Right lobe of liver (tissue), 6 donors: Measurements from ENCODE around the gene GNPDA1. TPM values are rescaled to one million over a fixed set of nuclear protein-coding genes. Genes with fewer than 3 reads are reported as not detected.
"Not testable (repeated sequence)": the region's sequence is repeated elsewhere in the genome, so short reads cannot be mapped to it uniquely, and the experiment has no call there.

Experiments used
- ATAC-seq, 4 donors: fragments of 200-7000 bp; cut with Tn5 transposase; one replicate each; pipeline ENCODE4 v1.9.1; 2020; ENCODE audit warnings: mild to moderate bottlenecking in 4 of 4, moderate library complexity in 4 of 4
- DNase-seq, 3 donors: peaks; one replicate each; pipeline ENCODE4 v3.0.0-alpha.2; 2020
- H3K27ac ChIP-seq, 3 donors: fragments of 200-600 bp; one replicate each; pipeline ENCODE4 v1.8.0; 2022
- H3K27me3 ChIP-seq, 2 donors: fragments of 200-600 bp; one replicate each; pipeline ENCODE4 v1.8.0; 2022
- H3K36me3 ChIP-seq, 4 donors: fragments of 200-600 bp; sonication (generic) in 1 of 4; one replicate each; pipeline versions ENCODE4 v1.5.1 to v1.8.0; 2017 to 2022; ENCODE audit warnings: control low read depth in 1 of 4
- H3K4me1 ChIP-seq, 4 donors: fragments of 200-600 bp; sonication (generic) in 1 of 4; one replicate each; pipeline versions ENCODE4 v1.5.1 to v1.8.0; 2017 to 2022; ENCODE audit warnings: control low read depth in 1 of 4
- H3K4me3 ChIP-seq, 3 donors: fragments of 200-600 bp; one replicate each; pipeline ENCODE4 v1.8.0; 2022
- H3K9me3 ChIP-seq, 4 donors: fragments of 200-600 bp; sonication (generic) in 1 of 4; one replicate each; pipeline versions ENCODE4 v1.5.1 to v1.8.0; 2017 to 2022; ENCODE audit warnings: control low read depth in 1 of 4
- POLR2A ChIP-seq: fragments of 450-650 bp; IDR thresholded peaks from one replicate; pipeline ENCODE4 v1.6.1; 2017; ENCODE audit warnings: antibody characterized with exemption, mild to moderate bottlenecking
- WGBS: methylation state at CpG from one replicate; pipeline ENCODE4 v1.1.6; 2018; ENCODE audit warnings: low coverage, low lambda C conversion rate; ENCODE audit not compliant: insufficient coverage; ENCODE audit errors: missing lambda C conversion rate; 5-methylcytosine and 5-hydroxymethylcytosine counted together
- intact Hi-C, 2 donors: fragments of 100-400 bp; cut with DNase I; formaldehyde crosslinking; loops; one replicate each; pipeline versions ENCODE4 v1.11.2 to v1.14.1; 2022
- total RNA-seq, 6 experiments: library from RNA; depleted of rRNA in 2 of 6; stranded (reverse); fragments of >200 nt in 2 of 6; fragmentation: NEBNext Ultra II Directional in 3 of 6; extraction: Animal tissue kit (Norgen Biotek cat#: 25700) in 3 of 6; gene quantifications; one replicate each; pipeline versions ENCODE4 v1.1.0 to v1.2.4, GENCODE V29; 2016 to 2023
- TF ChIP-seq, protein P1 (sequence below), 4 donors: fragments of 200-600 bp in 3 of 4; fragments of 450-650 bp in 1 of 4; IDR thresholded peaks; one replicate each; pipeline versions ENCODE4 v1.5.1 to v1.8.0; 2016 to 2022; ENCODE audit warnings: antibody characterized with exemption in 4 of 4, mild to moderate bottlenecking in 2 of 4
- donor health status: DM: no; HTN: yes; CAD: no.
- donor health status: DM: no; HTN: no; CAD: no.
- donor health status: DM: no; HTN: no; CAD: no.
- donor health status: DM: no; HTN: yes; CAD: no.
- donor health status: DM: no; HTN: yes; CAD: no.

The GNPDA1 gene
- total RNA-seq, 6 experiments from 2014 or later = 6.3 to 22.1 (median 14.9) TPM

DNA sequence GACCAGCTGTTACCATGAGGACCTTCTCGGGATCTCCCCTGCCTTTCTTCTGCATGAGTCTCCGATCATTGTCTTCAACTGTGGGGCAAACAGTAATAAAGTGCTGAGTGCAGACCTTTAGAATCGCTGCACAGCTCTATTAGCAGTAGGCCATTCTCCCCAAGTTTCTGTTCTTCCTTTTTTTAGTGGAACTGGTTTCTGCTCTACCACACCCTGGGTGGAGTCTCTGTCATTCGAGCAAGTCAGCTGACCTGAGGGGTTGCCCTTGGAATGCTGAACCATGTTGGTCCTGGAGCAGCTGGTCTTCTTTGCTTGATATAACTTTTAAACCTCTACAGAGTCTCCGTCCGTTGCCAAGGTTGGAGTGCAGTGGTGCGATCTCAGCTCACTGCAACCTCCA, 33.4 kb upstream of the GNPDA1 start:
- no peak for TF ChIP-seq POLR2A
- TF ChIP-seq, protein P1, sequence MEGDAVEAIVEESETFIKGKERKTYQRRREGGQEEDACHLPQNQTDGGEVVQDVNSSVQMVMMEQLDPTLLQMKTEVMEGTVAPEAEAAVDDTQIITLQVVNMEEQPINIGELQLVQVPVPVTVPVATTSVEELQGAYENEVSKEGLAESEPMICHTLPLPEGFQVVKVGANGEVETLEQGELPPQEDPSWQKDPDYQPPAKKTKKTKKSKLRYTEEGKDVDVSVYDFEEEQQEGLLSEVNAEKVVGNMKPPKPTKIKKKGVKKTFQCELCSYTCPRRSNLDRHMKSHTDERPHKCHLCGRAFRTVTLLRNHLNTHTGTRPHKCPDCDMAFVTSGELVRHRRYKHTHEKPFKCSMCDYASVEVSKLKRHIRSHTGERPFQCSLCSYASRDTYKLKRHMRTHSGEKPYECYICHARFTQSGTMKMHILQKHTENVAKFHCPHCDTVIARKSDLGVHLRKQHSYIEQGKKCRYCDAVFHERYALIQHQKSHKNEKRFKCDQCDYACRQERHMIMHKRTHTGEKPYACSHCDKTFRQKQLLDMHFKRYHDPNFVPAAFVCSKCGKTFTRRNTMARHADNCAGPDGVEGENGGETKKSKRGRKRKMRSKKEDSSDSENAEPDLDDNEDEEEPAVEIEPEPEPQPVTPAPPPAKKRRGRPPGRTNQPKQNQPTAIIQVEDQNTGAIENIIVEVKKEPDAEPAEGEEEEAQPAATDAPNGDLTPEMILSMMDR (IDR thresholded peaks at IDR 0.05) = no peak
- Histone ChIP-seq H3K27ac (no peak overlapping the region), H3K4me1 (no peaks in the 10 kb centered on the region), H3K4me3 (no peak overlapping the region), H3K27me3 (no peaks in the 10 kb centered on the region), H3K9me3 (no peaks in the 10 kb centered on the region), H3K36me3 (no peaks in the 10 kb centered on the region)
- no peak for DNase-seq
- 78% methylated on average over 5 of the region's 7 CpGs for WGBS
- ATAC-seq = peak; percentile 54 to 76 (median 72)
- intact Hi-C loops = no loop called here

DNA sequence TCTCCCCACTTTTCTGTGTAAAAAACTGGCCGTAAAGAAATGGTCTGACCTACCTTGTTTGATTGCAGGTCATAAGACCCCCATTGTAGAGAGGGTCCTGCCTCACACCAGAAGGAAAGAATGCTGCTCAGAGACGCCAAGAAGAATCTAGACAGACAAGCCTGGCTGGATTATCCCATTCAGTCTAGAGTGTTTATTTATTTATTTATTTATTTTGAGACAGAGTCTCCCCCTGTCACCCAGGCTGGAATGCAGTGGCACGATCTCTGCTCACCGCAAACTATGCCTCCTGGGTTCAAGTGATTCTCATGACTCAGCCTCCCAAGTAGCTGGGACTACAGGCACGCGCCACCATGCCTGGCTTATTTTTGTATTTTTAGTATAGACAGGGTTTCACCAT, 28.1 kb upstream of the GNPDA1 start:
- ATAC-seq, H3K27me3 ChIP-seq, H3K36me3 ChIP-seq, H3K27ac ChIP-seq, H3K4me1 ChIP-seq, H3K4me3 ChIP-seq, DNase-seq, intact Hi-C loops, H3K9me3 ChIP-seq: not testable (repeated sequence)
- WGBS = 84% methylated on average over 2 of the region's 6 CpGs

DNA sequence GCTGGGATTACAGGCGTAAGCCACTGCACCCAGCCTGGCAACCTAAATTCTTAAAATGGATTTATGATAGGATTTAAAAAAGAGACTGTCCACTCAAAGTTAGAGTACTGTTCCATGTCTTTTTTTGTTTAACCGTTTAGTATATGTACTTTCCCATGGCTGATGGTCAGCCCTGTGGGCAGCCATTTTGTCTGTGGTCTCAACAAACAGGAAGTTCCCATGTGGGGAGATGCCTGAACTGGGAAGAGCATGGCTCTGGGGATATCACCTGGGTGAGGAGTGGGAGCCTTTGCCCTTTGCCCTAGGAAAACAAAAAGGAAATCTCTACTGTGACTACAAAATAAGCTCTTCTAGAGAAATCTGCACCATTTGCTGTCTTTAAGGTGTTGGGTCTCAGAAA, 27.5 kb upstream of the GNPDA1 start:
- no peak for DNase-seq
- Histone ChIP-seq H3K27me3 (no peaks in the 10 kb centered on the region), H3K4me3 (no peak overlapping the region), H3K36me3 (no peaks in the 10 kb centered on the region), H3K27ac (no peak overlapping the region), H3K9me3 (no peaks in the 10 kb centered on the region), H3K4me1 (no peaks in the 10 kb centered on the region)
- WGBS = 96% methylated on average over 2 of the region's 2 CpGs
- ATAC-seq = no peak
- intact Hi-C loops = no loop called here
- TF ChIP-seq POLR2A = no peak

DNA sequence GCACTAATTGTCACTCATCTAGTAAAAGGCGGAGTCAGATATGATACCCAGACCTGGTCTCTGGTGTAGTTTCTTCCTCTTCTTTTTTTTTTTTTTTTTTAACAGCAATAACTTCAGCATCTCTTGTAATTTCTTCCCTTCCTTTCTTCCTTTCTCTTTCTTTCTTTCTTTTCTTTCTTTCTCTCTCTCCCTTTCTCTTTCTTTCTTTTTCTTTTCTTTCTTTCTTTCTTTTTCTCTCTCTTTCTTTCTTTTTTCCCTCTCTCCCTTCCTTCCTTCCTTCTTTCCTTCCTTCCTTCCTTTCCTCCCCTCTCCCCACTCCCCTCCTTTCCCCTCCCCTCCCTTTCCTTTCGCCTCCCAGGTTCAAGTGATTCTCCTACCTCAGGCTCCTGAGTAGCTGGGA, 25.9 kb upstream of the GNPDA1 start:
- TF ChIP-seq, protein P1 (IDR thresholded peaks at IDR 0.05) = no peak
- no peak for TF ChIP-seq POLR2A

DNA sequence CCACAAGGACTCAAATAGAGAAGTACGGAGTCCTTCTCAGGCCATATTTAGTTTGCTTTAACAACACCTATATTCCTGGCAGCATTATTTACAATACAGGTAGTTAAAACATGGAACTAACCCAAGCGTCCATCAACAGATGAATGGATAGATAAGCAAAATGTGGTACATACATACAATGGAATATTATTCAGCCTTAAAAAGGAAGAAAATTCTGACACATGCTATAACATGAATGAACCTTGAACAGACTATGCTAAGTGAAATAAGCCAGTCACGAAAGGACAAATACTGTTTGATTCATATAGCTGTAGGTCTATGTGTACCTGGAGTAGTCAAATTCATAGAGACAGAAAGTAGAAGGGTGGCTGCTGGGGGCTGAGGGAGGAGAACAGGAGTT, 24.8 kb upstream of the GNPDA1 start:
- ATAC-seq, intact Hi-C loops: not testable (repeated sequence)
- WGBS = 82% methylated on average over 3 of the region's 3 CpGs

More for the DNA sequence above, 25.9 kb upstream of the GNPDA1 start:
- intact Hi-C loops = no loop called here
- no peaks in the 10 kb centered on the region for H3K4me1 ChIP-seq
- H3K36me3 ChIP-seq = no peaks in the 10 kb centered on the region
- H3K27ac ChIP-seq = no peak overlapping the region
- WGBS = 100% methylated on average over 2 of the region's 2 CpGs
- H3K27me3 ChIP-seq = no peaks in the 10 kb centered on the region
- DNase-seq (no peak), ATAC-seq (no peak)
- no peak overlapping the region for H3K4me3 ChIP-seq
- H3K9me3 ChIP-seq = no peaks in the 10 kb centered on the region

DNA sequence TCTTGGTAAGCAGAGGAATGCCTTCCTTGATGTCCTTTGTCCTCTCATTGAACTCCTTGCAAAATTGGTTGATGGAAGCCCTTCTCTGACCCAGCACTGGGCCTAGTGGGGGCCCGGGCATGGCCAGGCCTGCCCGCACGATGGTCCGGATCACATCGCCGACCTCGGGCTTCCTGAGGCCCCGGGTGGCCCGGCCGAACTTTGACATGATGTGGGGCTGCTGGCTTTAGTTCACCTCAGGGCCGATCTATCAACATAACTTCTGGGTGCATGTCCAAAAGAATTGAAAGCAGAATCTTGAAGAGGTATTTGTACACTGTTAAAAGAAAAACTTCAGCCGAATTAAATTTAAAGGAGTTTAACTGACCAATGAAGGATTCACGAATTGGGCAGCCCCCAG, 24.1 kb upstream of the GNPDA1 start:
- Histone ChIP-seq H3K36me3 (no peaks in the 10 kb centered on the region), H3K27me3 (no peaks in the 10 kb centered on the region), H3K4me1 (no peaks in the 10 kb centered on the region), H3K27ac (no peak overlapping the region), H3K4me3 (no peak overlapping the region), H3K9me3 (no peaks in the 10 kb centered on the region)
- ATAC-seq (no peak), DNase-seq (no peak)
- intact Hi-C loops = no loop called here
- WGBS = 90% methylated on average over 6 of the region's 13 CpGs
- TF ChIP-seq, protein P1 (IDR thresholded peaks at IDR 0.05) = no peak
- TF ChIP-seq POLR2A = no peak

More for the DNA sequence above, 24.8 kb upstream of the GNPDA1 start:
- not testable (repeated sequence) for DNase-seq, H3K9me3 ChIP-seq, H3K36me3 ChIP-seq, H3K27me3 ChIP-seq, H3K27ac ChIP-seq, H3K4me3 ChIP-seq, H3K4me1 ChIP-seq
